DOHH2 (cell line): ENCODE measurements around the gene SOX5.

ENCODE experiments used
- H3F3A ChIP-seq: fragments of 200-600 bp; sonication (generic), shearing (Covaris generic); 2 replicates; pipeline ENCODE4 v1.6.0; 2016; ENCODE audit warnings: antibody characterized with exemption, mild to moderate bottlenecking; ENCODE audit not compliant: control insufficient read depth, insufficient read depth
- H3K27ac ChIP-seq: fragments of 200-600 bp; sonication (generic); 2 replicates; pipeline ENCODE4 v1.5.1; 2014; ENCODE audit warnings: low read depth, mild to moderate bottlenecking, low read length, moderate library complexity
- H3K27me3 ChIP-seq: fragments of 200-600 bp; sonication (generic); 2 replicates; pipeline ENCODE4 v1.6.1; 2014; ENCODE audit warnings: mild to moderate bottlenecking, low read length, mixed read lengths; ENCODE audit not compliant: control insufficient read depth
- H3K36me3 ChIP-seq: fragments of 200-600 bp; sonication (generic); 2 replicates; pipeline ENCODE4 v1.6.1; 2014; ENCODE audit warnings: mild to moderate bottlenecking, low read length, moderate library complexity, mixed read lengths; ENCODE audit not compliant: control insufficient read depth
- H3K4me1 ChIP-seq: fragments of 200-600 bp; sonication (generic); 2 replicates; pipeline ENCODE4 v1.6.1; 2014; ENCODE audit warnings: mild to moderate bottlenecking, low read length, mixed read lengths; ENCODE audit not compliant: control insufficient read depth
- H3K4me2 ChIP-seq: fragments of 200-600 bp; sonication (generic); 2 replicates; pipeline ENCODE4 v1.6.0; 2014; ENCODE audit warnings: mild to moderate bottlenecking, low read length, moderate library complexity
- H3K4me3 ChIP-seq: fragments of 200-600 bp; sonication (generic); 2 replicates; pipeline ENCODE4 v1.5.1; 2014; ENCODE audit warnings: mild to moderate bottlenecking, low read length, mixed read lengths
- H3K79me2 ChIP-seq: fragments of 200-600 bp; sonication (generic); 2 replicates; pipeline ENCODE4 v1.6.1; 2014; ENCODE audit warnings: mild to moderate bottlenecking, low read length, mixed read lengths; ENCODE audit not compliant: control insufficient read depth
- H3K9me2 ChIP-seq: fragments of 200-600 bp; sonication (generic); replicated peaks from 2 replicates; pipeline ENCODE4 v1.6.1; 2014; ENCODE audit warnings: mild to moderate bottlenecking, low read length, mixed read lengths; ENCODE audit not compliant: control insufficient read depth
- H3K9me3 ChIP-seq: fragments of 200-600 bp; sonication (generic); 2 replicates; pipeline ENCODE4 v1.6.1; 2014; ENCODE audit warnings: antibody characterized with exemption, low read length, mixed read lengths; ENCODE audit not compliant: control insufficient read depth, insufficient read depth
- H4K20me1 ChIP-seq: fragments of 200-600 bp; sonication (generic); 2 replicates; pipeline ENCODE4 v1.6.0; 2014; ENCODE audit warnings: low read depth, mild to moderate bottlenecking, antibody characterized with exemption, low read length, moderate library complexity; ENCODE audit not compliant: control insufficient read depth, insufficient read depth
- EZH2phosphoT487 ChIP-seq: fragments of 200-600 bp; sonication (generic); IDR thresholded peaks from 2 replicates; pipeline ENCODE4 v1.6.1; 2017; ENCODE audit warnings: borderline replicate concordance, mild to moderate bottlenecking, antibody characterized with exemption, low read length, moderate library complexity, mixed read lengths
- TF ChIP-seq, protein P1 (sequence below): fragments of 200-600 bp; sonication (generic); IDR thresholded peaks from one replicate; pipeline ENCODE4 v1.5.1; 2014; ENCODE audit warnings: antibody characterized with exemption, mild to moderate bottlenecking, low read depth, low read length; ENCODE audit not compliant: poor library complexity, severe bottlenecking

Gene SOX5

DNA sequence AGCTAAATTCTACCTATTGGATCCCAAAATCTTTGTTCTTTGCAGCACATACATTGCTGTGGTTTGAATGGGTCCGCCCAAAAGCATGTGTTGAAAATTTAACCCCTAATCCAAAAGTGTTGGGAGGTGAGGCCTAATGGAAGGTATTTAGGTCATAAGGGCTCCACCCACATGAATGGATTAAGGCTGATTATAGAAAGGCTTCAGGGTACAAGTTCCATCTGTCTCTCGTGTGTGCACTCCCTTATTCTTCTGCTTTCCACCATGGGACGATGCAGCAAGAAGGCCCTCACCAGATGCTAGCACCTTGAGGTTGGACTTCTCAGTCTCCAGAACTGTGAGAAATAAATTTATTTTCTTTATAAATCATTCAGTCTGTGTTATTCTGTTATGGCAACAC, 190.9 kb downstream of the SOX5 start:
- no peaks in the 10 kb centered on the region for H4K20me1 ChIP-seq
- H3K27me3 ChIP-seq: no peaks in the 10 kb centered on the region
- no peak overlapping the region for H3K4me3 ChIP-seq
- no peaks in the 10 kb centered on the region for H3F3A ChIP-seq
- H3K27ac ChIP-seq: no peak overlapping the region
- no peak overlapping the region for H3K4me2 ChIP-seq
- no peaks in the 10 kb centered on the region for H3K4me1 ChIP-seq
- H3K9me2 ChIP-seq: no peaks in the 10 kb centered on the region
- no peaks in the 10 kb centered on the region for H3K36me3 ChIP-seq
- H3K79me2 ChIP-seq: no peaks in the 10 kb centered on the region
- TF ChIP-seq, protein P1, sequence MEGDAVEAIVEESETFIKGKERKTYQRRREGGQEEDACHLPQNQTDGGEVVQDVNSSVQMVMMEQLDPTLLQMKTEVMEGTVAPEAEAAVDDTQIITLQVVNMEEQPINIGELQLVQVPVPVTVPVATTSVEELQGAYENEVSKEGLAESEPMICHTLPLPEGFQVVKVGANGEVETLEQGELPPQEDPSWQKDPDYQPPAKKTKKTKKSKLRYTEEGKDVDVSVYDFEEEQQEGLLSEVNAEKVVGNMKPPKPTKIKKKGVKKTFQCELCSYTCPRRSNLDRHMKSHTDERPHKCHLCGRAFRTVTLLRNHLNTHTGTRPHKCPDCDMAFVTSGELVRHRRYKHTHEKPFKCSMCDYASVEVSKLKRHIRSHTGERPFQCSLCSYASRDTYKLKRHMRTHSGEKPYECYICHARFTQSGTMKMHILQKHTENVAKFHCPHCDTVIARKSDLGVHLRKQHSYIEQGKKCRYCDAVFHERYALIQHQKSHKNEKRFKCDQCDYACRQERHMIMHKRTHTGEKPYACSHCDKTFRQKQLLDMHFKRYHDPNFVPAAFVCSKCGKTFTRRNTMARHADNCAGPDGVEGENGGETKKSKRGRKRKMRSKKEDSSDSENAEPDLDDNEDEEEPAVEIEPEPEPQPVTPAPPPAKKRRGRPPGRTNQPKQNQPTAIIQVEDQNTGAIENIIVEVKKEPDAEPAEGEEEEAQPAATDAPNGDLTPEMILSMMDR: no peak
- TF ChIP-seq EZH2phosphoT487: no peak
- H3K9me3 ChIP-seq: no peaks in the 10 kb centered on the region

- H3K9me2 ChIP-seq: no peaks in the 10 kb centered on the region
- H3K36me3 ChIP-seq: no peaks in the 10 kb centered on the region
- H3K27ac ChIP-seq: no peak overlapping the region
- no peaks in the 10 kb centered on the region for H3K79me2 ChIP-seq
- no peaks in the 10 kb centered on the region for H3K27me3 ChIP-seq
- H3F3A ChIP-seq: no peaks in the 10 kb centered on the region
- H3K4me3 ChIP-seq: no peak overlapping the region
- no peaks in the 10 kb centered on the region for H3K9me3 ChIP-seq
- no peak for TF ChIP-seq EZH2phosphoT487
- TF ChIP-seq, protein P1: no peak
- H3K4me2 ChIP-seq: no peak overlapping the region
- H3K4me1 ChIP-seq: no peaks in the 10 kb centered on the region
- no peaks in the 10 kb centered on the region for H4K20me1 ChIP-seq
Measured at GRCh38 chr12:23757541-23757962, 191.9 kb downstream of the SOX5 start.

DNA sequence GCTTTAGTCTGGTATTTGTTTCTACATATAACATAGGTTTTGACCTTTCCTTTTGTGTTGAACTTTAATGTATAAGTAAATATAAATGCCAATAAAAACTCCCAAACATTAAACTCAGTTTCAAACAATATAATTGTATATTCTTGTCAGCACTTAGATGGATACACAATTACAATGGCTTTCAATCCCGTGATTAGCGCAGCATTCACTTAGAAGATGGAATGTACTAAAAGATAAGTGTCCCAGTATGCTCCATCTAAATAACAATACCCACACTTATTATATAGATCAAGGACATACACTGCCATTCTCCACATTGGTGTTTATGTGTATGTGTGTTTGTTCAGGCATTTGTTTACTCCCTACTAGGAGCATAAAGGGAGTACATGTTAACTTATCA, 193.1 kb downstream of the SOX5 start:
- H3K9me2 ChIP-seq: no peaks in the 10 kb centered on the region
- no peaks in the 10 kb centered on the region for H3K9me3 ChIP-seq
- H3K4me2 ChIP-seq: no peak overlapping the region
- no peaks in the 10 kb centered on the region for H3K36me3 ChIP-seq
- no peaks in the 10 kb centered on the region for H3F3A ChIP-seq
- no peak overlapping the region for H3K4me3 ChIP-seq
- no peaks in the 10 kb centered on the region for H3K4me1 ChIP-seq
- no peaks in the 10 kb centered on the region for H3K27me3 ChIP-seq
- H4K20me1 ChIP-seq: no peaks in the 10 kb centered on the region
- no peaks in the 10 kb centered on the region for H3K79me2 ChIP-seq
- TF ChIP-seq, protein P1: no peak
- no peak for TF ChIP-seq EZH2phosphoT487
- no peak overlapping the region for H3K27ac ChIP-seq

- TF ChIP-seq EZH2phosphoT487: no peak
- TF ChIP-seq, protein P1: no peak
- no peaks in the 10 kb centered on the region for H3F3A ChIP-seq
- H3K4me3 ChIP-seq: no peak overlapping the region
- H4K20me1 ChIP-seq: no peaks in the 10 kb centered on the region
- no peaks in the 10 kb centered on the region for H3K27me3 ChIP-seq
- H3K4me1 ChIP-seq: no peaks in the 10 kb centered on the region
- H3K27ac ChIP-seq: no peak overlapping the region
- no peak overlapping the region for H3K4me2 ChIP-seq
- H3K79me2 ChIP-seq: no peaks in the 10 kb centered on the region
- H3K9me3 ChIP-seq: no peaks in the 10 kb centered on the region
- no peaks in the 10 kb centered on the region for H3K36me3 ChIP-seq
- no peaks in the 10 kb centered on the region for H3K9me2 ChIP-seq
Measured at GRCh38 chr12:23753628-23754365, 195.7 kb downstream of the SOX5 start.
